Subcutaneous abdominal adipose tissue (tissue), 5 donors: ENCODE results near the gene ABCG1.

ENCODE experiments used
- H3K27ac ChIP-seq: one replicate; pipeline ENCODE4 v1.7.0; 2013; ENCODE audit warnings: low read depth, mild to moderate bottlenecking, inconsistent platforms, low read length, moderate library complexity
- H3K27me3 ChIP-seq, 5 donors: one replicate each; pipeline ENCODE4 v1.7.0; 2013; ENCODE audit warnings: low read length in 5 of 5, inconsistent platforms in 1 of 5; ENCODE audit not compliant: control insufficient read depth in 5 of 5, insufficient read depth in 4 of 5
- H3K36me3 ChIP-seq, 5 donors: one replicate each; pipeline ENCODE4 v1.7.0; 2013; ENCODE audit warnings: low read length in 5 of 5; ENCODE audit not compliant: control insufficient read depth in 5 of 5, insufficient read depth in 5 of 5
- H3K4me1 ChIP-seq, 5 donors: one replicate each; pipeline ENCODE4 v1.7.0; 2013; ENCODE audit warnings: low read length in 5 of 5, mild to moderate bottlenecking in 3 of 5, moderate library complexity in 1 of 5; ENCODE audit not compliant: control insufficient read depth in 5 of 5, insufficient read depth in 5 of 5
- H3K4me3 ChIP-seq, 5 donors: one replicate each; pipeline ENCODE4 v1.7.0; 2013; ENCODE audit warnings: low read length in 5 of 5, low read depth in 1 of 5
- H3K9ac ChIP-seq, 5 donors: one replicate each; pipeline ENCODE4 v1.7.0; 2013; ENCODE audit warnings: low read length in 5 of 5, mild to moderate bottlenecking in 4 of 5, moderate library complexity in 3 of 5
- H3K9me3 ChIP-seq, 5 donors: one replicate each; pipeline ENCODE4 v1.7.0; 2013; ENCODE audit warnings: low read length in 5 of 5; ENCODE audit not compliant: control insufficient read depth in 5 of 5
- donor health status: healthy.
- donor health status: healthy.
- donor health status: healthy.
- donor health status: healthy.
- donor health status: healthy.

The ABCG1 gene

GRCh38 chr21:42338729-42339715, 120.1 kb downstream of the ABCG1 start:
- H3K4me3 ChIP-seq = no peak overlapping the region
- no peaks in the 10 kb centered on the region for H3K36me3 ChIP-seq
- H3K9me3 ChIP-seq = no peaks in the 10 kb centered on the region
- peaks cover 0 to 16% (median 8%) of the 10 kb centered on the region in 5 donors for H3K27me3 ChIP-seq
- H3K4me1 ChIP-seq = peaks cover 0 to 8% (median 0%) of the 10 kb centered on the region in 5 donors
- H3K27ac ChIP-seq = no peak overlapping the region
- H3K9ac ChIP-seq = no peak overlapping the region

- Histone ChIP-seq H3K27me3 (peaks cover 0 to 16% (median 8%) of the 10 kb centered on the region in 5 donors), H3K9me3 (no peaks in the 10 kb centered on the region), H3K4me3 (no peak overlapping the region), H3K27ac (no peak overlapping the region), H3K4me1 (peaks cover 0 to 8% (median 0%) of the 10 kb centered on the region in 5 donors), H3K9ac (no peak overlapping the region), H3K36me3 (no peaks in the 10 kb centered on the region)
These were observed 121.5 kb downstream of the ABCG1 start for GRCh38 chr21:42340187-42341050.

- H3K27me3 ChIP-seq = peaks cover 0 to 12% (median 4%) of the 10 kb centered on the region in 5 donors
- peaks cover 0 to 8% (median 0%) of the 10 kb centered on the region in 5 donors for H3K4me1 ChIP-seq
- H3K9ac ChIP-seq = no peak overlapping the region
- no peaks in the 10 kb centered on the region for H3K9me3 ChIP-seq
- no peak overlapping the region for H3K4me3 ChIP-seq
- H3K27ac ChIP-seq = no peak overlapping the region
- no peaks in the 10 kb centered on the region for H3K36me3 ChIP-seq
These were observed 123.0 kb downstream of the ABCG1 start for GRCh38 chr21:42341776-42342542.

GRCh38 chr21:42343101-42343500, 124.2 kb downstream of the ABCG1 start:
- Histone ChIP-seq H3K4me1 (peaks cover 0 to 4% (median 0%) of the 10 kb centered on the region in 5 donors), H3K36me3 (no peaks in the 10 kb centered on the region), H3K27me3 (peaks cover 0 to 16% (median 3%) of the 10 kb centered on the region in 5 donors), H3K27ac (no peak overlapping the region), H3K9me3 (no peaks in the 10 kb centered on the region), H3K9ac (no peak overlapping the region), H3K4me3 (no peak overlapping the region)

- H3K4me3 ChIP-seq = no peak overlapping the region
- H3K4me1 ChIP-seq = no peaks in the 10 kb centered on the region
- no peaks in the 10 kb centered on the region for H3K9me3 ChIP-seq
- peaks cover 0 to 16% (median 3%) of the 10 kb centered on the region in 5 donors for H3K27me3 ChIP-seq
- no peaks in the 10 kb centered on the region for H3K36me3 ChIP-seq
- no peak overlapping the region for H3K27ac ChIP-seq
- no peak overlapping the region for H3K9ac ChIP-seq
These were observed 124.6 kb downstream of the ABCG1 start for GRCh38 chr21:42343556-42343955.

GRCh38 chr21:42343963-42344510, 125.1 kb downstream of the ABCG1 start:
- H3K9me3 ChIP-seq = no peaks in the 10 kb centered on the region
- H3K4me1 ChIP-seq = no peaks in the 10 kb centered on the region
- H3K36me3 ChIP-seq = no peaks in the 10 kb centered on the region
- H3K4me3 ChIP-seq = no peak overlapping the region
- no peak overlapping the region for H3K9ac ChIP-seq
- H3K27me3 ChIP-seq = peaks cover 0 to 13% (median 6%) of the 10 kb centered on the region in 5 donors
- H3K27ac ChIP-seq = no peak overlapping the region

- Histone ChIP-seq H3K4me1 (no peaks in the 10 kb centered on the region), H3K36me3 (no peaks in the 10 kb centered on the region), H3K27me3 (peaks cover 0 to 12% (median 8%) of the 10 kb centered on the region in 5 donors), H3K9ac (no peak overlapping the region), H3K27ac (no peak overlapping the region), H3K4me3 (no peak overlapping the region), H3K9me3 (no peaks in the 10 kb centered on the region)
These were observed 125.7 kb downstream of the ABCG1 start for GRCh38 chr21:42344631-42345030.

- no peaks in the 10 kb centered on the region for H3K36me3 ChIP-seq
- no peak overlapping the region for H3K9ac ChIP-seq
- H3K4me3 ChIP-seq = no peak overlapping the region
- H3K9me3 ChIP-seq = no peaks in the 10 kb centered on the region
- H3K27me3 ChIP-seq = peaks cover 0 to 12% (median 8%) of the 10 kb centered on the region in 5 donors
- H3K4me1 ChIP-seq = peaks cover 0 to 3% (median 0%) of the 10 kb centered on the region in 5 donors
- no peak overlapping the region for H3K27ac ChIP-seq
These were observed 127.5 kb downstream of the ABCG1 start for GRCh38 chr21:42346441-42346840.
